ENCODE data around the gene SRPK2.
"Not testable (repeated sequence)": the region's sequence is repeated elsewhere in the genome, so short reads cannot be mapped to it uniquely, and the experiment has no call there.

Gene SRPK2

GRCh38 chr7:105267244-105267643 is 121.5 kb downstream of the SRPK2 start:
- DNase-seq (ENCODE audit: low spot score), result no peak

DNA sequence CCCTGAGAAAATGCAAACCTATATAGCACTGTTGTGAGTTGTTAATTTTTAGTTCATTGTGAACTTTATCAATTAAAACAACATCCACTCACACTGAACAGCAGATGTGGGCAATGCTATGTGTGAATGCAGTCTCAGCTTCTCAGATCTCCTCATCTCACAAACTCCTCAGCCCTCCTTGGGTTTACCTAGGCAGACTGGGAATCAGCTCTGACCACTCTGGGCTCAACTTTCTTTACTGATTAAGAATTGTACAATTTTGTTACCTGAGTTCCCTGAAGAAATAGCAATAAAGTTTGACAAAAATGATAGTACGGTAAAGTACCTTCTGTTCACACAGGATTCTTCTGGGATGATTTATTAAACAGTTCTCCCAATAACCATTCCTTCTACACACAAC is 124.0 kb downstream of the SRPK2 start:
- no peak for DNase-seq (ENCODE audit: low spot score)

DNA sequence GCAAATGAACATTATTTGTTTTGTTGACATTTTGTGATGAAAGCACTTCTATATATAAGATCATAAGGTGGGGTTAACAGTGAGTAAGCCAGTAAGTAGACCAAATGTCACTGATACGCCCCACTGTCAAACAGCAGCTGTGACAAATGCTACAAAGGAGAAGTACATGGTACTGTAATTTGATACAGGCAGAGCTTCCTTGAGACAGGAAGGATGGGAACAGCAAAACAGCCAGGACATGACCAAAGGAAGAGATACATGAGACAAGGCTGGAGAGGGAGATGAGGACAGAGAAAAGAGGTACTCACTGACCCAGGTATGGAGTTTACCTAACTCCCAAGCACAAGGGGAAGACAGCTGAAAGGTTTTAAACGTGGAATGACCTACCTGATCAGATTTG is 127.0 kb downstream of the SRPK2 start:
- DNase-seq (ENCODE audit: low spot score), result no peak

DNA sequence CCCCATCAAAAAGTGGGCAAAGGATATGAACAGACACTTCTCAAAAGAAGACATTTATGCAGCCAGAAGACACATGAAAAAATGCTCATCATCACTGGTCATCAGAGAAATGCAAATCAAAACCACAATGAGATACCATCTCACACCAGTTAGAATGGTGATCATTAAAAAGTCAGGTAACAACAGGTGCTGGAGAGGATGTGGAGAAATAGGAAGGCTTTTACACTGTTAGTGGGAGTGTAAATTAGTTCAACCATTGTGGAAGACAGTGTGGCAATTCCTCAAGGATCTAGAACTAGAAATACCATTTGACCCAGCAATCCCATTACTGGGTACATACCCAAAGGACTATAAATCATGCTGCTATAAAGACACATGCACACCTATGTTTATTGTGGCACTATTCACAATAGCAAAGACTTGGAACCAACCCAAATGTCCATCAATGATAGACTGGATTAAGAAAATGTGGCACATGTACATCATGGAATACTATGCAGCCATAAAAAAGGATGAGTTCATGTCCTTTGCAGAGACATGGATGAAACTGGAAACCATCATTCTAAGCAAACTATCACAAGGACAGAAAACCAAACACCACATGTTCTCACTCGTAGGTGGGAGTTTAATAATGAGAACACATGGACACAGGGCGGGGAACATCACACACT is 128.4 kb downstream of the SRPK2 start:
- not testable (repeated sequence) for DNase-seq (ENCODE audit: low spot score)

- DNase-seq (ENCODE audit: low spot score), result not testable (repeated sequence)
Observed at GRCh38 chr7:105258919-105259318, 129.8 kb downstream of the SRPK2 start.

DNA sequence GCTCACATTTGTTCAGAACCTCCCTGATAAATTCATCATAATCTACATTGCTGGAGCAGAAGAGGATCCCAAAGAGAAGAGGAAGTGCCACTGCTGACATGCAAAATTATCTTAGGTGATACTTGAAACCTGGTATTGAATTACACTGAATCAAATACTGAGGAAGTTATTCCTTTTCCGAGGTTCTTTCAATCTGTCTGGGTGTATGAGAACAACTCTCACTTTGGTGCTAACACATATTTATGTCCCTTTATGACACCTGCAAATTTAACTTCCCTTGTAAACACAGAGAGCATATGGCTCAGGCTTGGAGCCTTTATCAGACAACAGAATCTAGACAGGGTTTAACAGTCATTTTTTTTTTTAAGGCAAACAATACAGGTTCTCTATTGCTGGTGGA is 131.4 kb downstream of the SRPK2 start:
- no peak for DNase-seq (ENCODE audit: low spot score)

GRCh38 chr7:105256761-105257231 is 131.9 kb downstream of the SRPK2 start:
- no peak for DNase-seq (ENCODE audit: low spot score)

DNA sequence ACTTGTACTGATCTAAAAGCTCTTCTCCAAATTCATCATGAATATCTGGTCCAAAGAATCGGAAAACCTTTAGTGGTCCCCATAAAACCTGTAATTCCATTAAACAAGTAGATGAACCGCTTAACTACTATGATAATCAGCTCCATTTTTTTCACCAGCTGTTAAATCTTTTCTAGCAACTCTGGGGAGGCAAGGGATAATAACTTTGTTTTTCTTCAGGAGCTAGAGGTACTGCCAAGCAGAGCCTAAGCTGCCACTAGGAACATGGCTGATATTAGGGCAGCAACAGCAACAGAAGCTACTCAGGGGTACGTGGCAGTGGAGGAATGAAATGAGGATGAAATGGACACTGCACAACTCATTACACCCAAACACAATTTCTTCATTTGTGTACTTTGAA is 138.0 kb downstream of the SRPK2 start:
- DNase-seq (ENCODE audit: low spot score), result no peak

DNA sequence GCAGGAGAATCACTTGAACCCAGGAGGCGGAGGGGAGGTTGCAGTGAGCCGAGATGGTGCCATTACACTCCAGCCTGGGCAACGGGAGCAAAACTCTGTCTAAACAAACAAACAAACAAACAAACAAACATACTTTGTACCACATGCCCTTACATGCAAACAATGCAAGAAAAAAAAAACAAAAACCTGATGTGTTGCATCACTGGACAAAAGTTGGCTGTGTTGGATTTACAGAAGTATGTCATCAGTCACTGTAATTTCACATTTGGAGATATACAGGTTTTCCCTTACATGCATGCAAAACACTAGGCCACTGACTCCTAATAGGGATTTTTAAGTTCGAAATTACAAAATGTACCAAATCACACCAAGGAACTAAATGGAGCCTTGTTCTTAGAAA is 138.5 kb downstream of the SRPK2 start:
- no peak for DNase-seq (ENCODE audit: low spot score)

GRCh38 chr7:105249216-105249615 is 139.5 kb downstream of the SRPK2 start:
- DNase-seq (ENCODE audit: low spot score), result no peak

GRCh38 chr7:105246679-105247078 is 142.0 kb downstream of the SRPK2 start:
- DNase-seq (ENCODE audit: low spot score), result no peak

- no peak for DNase-seq (ENCODE audit: low spot score)
Observed at GRCh38 chr7:105246256-105246655, 142.5 kb downstream of the SRPK2 start.

GRCh38 chr7:105245398-105246114 is 143.2 kb downstream of the SRPK2 start:
- no peak for DNase-seq (ENCODE audit: low spot score)

DNA sequence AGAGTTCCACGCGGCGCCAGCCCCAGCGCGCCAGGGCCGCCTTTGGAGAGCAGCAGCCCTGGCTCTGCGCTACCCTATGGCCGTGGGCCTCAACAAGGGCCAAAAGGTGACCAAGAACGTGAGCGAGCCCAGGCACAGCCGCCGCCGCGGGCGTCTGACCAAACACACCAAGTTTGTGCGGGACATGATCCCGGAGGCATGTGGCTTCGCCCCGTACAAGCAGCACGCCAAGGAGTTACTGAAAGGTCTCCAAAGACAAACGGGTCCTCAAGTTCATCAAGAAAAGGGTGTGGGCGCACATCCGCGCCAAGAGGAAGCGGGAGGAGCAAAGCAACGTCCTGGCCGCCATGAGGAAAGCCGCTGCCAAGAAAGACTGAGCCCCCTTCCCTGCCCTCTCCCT is 144.1 kb downstream of the SRPK2 start:
- DNase-seq (ENCODE audit: low spot score), result no peak

GRCh38 chr7:105241198-105241597 is 147.5 kb downstream of the SRPK2 start:
- DNase-seq (ENCODE audit: low spot score), result no peak

- DNase-seq (ENCODE audit: low spot score), result no peak
Observed at GRCh38 chr7:105238198-105238765, 150.4 kb downstream of the SRPK2 start.

- DNase-seq (ENCODE audit: low spot score), result no peak
Observed at GRCh38 chr7:105234886-105235285, 153.8 kb downstream of the SRPK2 start.

GRCh38 chr7:105232829-105233291 is 155.9 kb downstream of the SRPK2 start:
- not testable (repeated sequence) for DNase-seq (ENCODE audit: low spot score)

DNA sequence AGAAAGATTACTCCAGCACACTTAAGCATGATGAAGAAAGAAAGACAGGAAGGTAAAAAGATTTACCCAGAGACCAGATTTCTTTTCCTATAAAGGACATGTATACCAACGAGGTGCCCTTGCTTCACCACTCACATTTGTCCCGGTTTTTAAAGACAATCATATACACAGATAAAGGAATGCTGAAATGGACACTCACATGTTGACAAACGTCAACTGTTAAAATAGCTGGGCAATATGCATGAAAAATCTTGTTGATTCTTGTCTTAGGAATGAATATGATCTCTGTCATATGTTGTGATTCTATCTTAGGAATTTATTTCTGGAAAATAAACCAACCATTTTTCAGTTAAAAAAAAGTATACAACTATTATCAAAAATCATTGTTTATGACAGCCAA is 158.2 kb downstream of the SRPK2 start:
- no peak for DNase-seq (ENCODE audit: low spot score)

- no peak for DNase-seq (ENCODE audit: low spot score)
Observed at GRCh38 chr7:105229641-105230040, 159.1 kb downstream of the SRPK2 start.

- DNase-seq (ENCODE audit: low spot score), result no peak
Observed at GRCh38 chr7:105228555-105228954, 160.2 kb downstream of the SRPK2 start.

DNA sequence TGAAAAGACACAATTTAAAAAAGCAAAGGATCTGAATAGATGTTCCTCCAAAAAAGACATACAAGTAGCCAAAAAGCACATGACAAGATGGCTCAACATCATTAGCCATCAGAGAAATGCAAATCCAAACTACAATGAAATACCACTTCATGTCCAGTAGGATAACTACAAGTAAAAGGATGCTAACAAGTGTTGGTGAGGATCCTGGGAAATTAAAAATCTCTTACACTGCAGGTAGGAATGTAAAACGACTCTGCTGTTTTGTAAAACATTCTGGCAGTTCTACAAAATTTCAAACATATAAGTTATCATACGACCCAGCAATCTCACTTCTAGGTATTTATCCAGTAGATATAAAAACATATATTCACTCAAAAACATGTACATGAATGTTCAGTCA is 161.3 kb downstream of the SRPK2 start:
- no peak for DNase-seq (ENCODE audit: low spot score)
